ENCODE measurements around the gene CDK14.

CDK14 gene

GRCh38 chr7:90839316-90839715, 243.2 kb downstream of the CDK14 start:
- Mint-ChIP-seq H3K4me3 (no peak overlapping the region), H3K27ac (no peak overlapping the region), H3K4me1 (ENCODE audit: low read depth) (no peaks in the 10 kb centered on the region), H3K27me3 (no peaks in the 10 kb centered on the region), H3K36me3 (ENCODE audit: low read depth) (peaks cover 5% of the 10 kb centered on the region), H3K9me3 (peaks cover 12% of the 10 kb centered on the region)

DNA sequence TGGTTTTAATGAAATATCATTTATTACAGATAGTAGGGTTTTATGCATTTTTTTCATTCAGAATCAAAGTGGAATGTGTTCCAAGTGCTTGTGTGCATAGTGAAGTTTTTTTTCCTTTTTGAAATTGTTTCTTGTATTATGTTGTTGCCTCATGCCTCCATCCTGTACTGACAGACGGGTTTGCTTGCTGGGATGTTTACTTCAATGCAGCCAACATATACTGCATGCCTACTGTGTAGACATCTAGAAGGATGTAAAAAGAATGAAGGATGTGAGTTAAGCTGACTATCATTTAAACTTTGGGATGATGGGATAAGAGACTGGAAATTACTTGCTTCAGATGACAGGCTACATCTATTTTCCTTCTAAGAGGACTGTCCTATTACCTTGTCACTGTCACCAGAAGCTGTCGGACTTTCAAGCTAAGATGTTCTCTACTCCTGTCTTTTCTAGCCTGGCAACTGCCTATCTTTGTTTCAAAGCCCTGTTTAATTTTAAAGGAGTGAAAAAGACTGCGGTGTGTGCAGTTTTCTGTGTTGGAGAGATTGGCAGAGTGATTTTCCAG, 243.7 kb downstream of the CDK14 start:
- no peak overlapping the region for H3K27ac Mint-ChIP-seq
- no peaks in the 10 kb centered on the region for H3K27me3 Mint-ChIP-seq
- H3K4me3 Mint-ChIP-seq = no peak overlapping the region
- H3K9me3 Mint-ChIP-seq = peaks cover 12% of the 10 kb centered on the region
- H3K36me3 Mint-ChIP-seq (ENCODE audit: low read depth) = peaks cover 5% of the 10 kb centered on the region
- H3K4me1 Mint-ChIP-seq (ENCODE audit: low read depth) = no peaks in the 10 kb centered on the region

- Mint-ChIP-seq H3K9me3 (peaks cover 12% of the 10 kb centered on the region), H3K4me3 (no peak overlapping the region), H3K27me3 (no peaks in the 10 kb centered on the region), H3K27ac (no peak overlapping the region), H3K36me3 (ENCODE audit: low read depth) (peaks cover 5% of the 10 kb centered on the region), H3K4me1 (ENCODE audit: low read depth) (no peaks in the 10 kb centered on the region)
These were observed 245.8 kb downstream of the CDK14 start for GRCh38 chr7:90841759-90842429.

DNA sequence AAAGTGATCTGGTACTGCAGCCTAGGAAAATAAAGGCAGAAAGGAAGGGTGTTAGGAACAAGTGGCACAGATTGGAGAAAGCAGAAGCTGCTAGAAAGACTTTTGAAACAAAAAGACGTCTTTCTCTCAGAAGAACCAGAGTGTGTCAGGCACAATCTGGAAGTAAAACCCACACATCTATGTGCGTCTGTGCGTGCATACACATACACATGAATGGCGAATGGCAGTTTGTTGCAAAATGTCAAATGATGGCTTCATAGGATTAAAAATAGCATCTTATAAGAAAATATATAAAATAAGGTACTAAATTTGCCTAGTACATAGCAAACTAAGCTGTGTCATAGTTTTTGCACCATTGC, 246.3 kb downstream of the CDK14 start:
- Mint-ChIP-seq H3K9me3 (peaks cover 12% of the 10 kb centered on the region), H3K27ac (no peak overlapping the region), H3K27me3 (no peaks in the 10 kb centered on the region), H3K36me3 (ENCODE audit: low read depth) (peaks cover 5% of the 10 kb centered on the region), H3K4me1 (ENCODE audit: low read depth) (no peaks in the 10 kb centered on the region), H3K4me3 (no peak overlapping the region)

GRCh38 chr7:90843472-90843871, 247.4 kb downstream of the CDK14 start:
- peaks cover 8% of the 10 kb centered on the region for H3K9me3 Mint-ChIP-seq
- no peaks in the 10 kb centered on the region for H3K27me3 Mint-ChIP-seq
- H3K36me3 Mint-ChIP-seq (ENCODE audit: low read depth) = peaks cover 5% of the 10 kb centered on the region
- H3K4me3 Mint-ChIP-seq = no peak overlapping the region
- H3K4me1 Mint-ChIP-seq (ENCODE audit: low read depth) = no peaks in the 10 kb centered on the region
- H3K27ac Mint-ChIP-seq = no peak overlapping the region

- H3K36me3 Mint-ChIP-seq (ENCODE audit: low read depth) = no peaks in the 10 kb centered on the region
- no peak overlapping the region for H3K27ac Mint-ChIP-seq
- H3K9me3 Mint-ChIP-seq = peaks cover 3% of the 10 kb centered on the region
- no peaks in the 10 kb centered on the region for H3K4me1 Mint-ChIP-seq (ENCODE audit: low read depth)
- H3K4me3 Mint-ChIP-seq = no peak overlapping the region
- H3K27me3 Mint-ChIP-seq = no peaks in the 10 kb centered on the region
These were observed 248.3 kb downstream of the CDK14 start for GRCh38 chr7:90844421-90844820.

DNA sequence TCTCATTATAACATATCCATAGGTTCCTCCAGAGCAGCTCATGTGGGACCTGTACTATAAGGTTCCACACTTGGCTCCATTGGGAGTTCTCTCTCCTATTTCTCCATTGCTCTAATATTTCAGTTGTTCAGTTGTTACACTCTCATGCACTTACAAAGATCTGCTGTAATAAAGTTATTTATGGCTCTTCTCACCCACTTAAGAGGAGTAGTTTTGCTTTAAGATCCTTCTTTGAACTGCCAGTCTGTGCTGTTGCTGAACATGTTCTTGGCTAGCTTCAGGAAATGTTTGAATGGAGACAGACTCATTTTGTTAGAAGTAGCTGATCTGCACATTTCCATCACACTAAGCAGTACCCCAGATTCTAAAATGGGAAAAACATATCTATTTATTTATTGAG, 250.1 kb downstream of the CDK14 start:
- Mint-ChIP-seq H3K27me3 (no peaks in the 10 kb centered on the region), H3K4me3 (no peak overlapping the region), H3K4me1 (ENCODE audit: low read depth) (no peaks in the 10 kb centered on the region), H3K9me3 (peaks cover 3% of the 10 kb centered on the region), H3K27ac (no peak overlapping the region), H3K36me3 (ENCODE audit: low read depth) (no peaks in the 10 kb centered on the region)

DNA sequence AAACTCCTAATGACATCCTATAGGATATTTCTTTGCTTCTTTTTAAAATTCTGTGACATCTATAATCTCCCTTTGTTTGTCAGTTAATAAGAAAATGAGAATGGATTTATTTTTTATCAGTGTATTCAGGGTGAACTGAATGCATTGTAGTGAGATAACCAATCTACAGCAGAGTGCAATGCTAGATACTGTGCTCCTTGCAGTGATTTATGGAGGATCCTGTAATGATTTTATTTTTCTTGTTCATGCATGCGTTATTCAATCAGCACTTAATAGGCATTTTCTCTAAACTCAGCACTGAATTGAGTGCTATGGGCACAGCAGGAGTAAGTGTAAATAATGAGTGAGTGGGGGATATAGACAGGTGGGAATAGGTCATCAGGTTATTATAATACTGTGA, 253.9 kb downstream of the CDK14 start:
- H3K4me1 Mint-ChIP-seq (ENCODE audit: low read depth) = no peaks in the 10 kb centered on the region
- H3K36me3 Mint-ChIP-seq (ENCODE audit: low read depth) = no peaks in the 10 kb centered on the region
- peaks cover 3% of the 10 kb centered on the region for H3K9me3 Mint-ChIP-seq
- no peak overlapping the region for H3K4me3 Mint-ChIP-seq
- no peaks in the 10 kb centered on the region for H3K27me3 Mint-ChIP-seq
- H3K27ac Mint-ChIP-seq = no peak overlapping the region

- Mint-ChIP-seq H3K36me3 (ENCODE audit: low read depth) (no peaks in the 10 kb centered on the region), H3K4me1 (ENCODE audit: low read depth) (no peaks in the 10 kb centered on the region), H3K4me3 (no peak overlapping the region), H3K27me3 (no peaks in the 10 kb centered on the region), H3K9me3 (peaks cover 3% of the 10 kb centered on the region), H3K27ac (no peak overlapping the region)
These were observed 254.3 kb downstream of the CDK14 start for GRCh38 chr7:90850471-90850870.

GRCh38 chr7:90853205-90853604, 257.1 kb downstream of the CDK14 start:
- Mint-ChIP-seq H3K27ac (no peak overlapping the region), H3K9me3 (peaks cover 3% of the 10 kb centered on the region), H3K4me1 (ENCODE audit: low read depth) (no peaks in the 10 kb centered on the region), H3K27me3 (no peaks in the 10 kb centered on the region), H3K4me3 (no peak overlapping the region), H3K36me3 (ENCODE audit: low read depth) (no peaks in the 10 kb centered on the region)

DNA sequence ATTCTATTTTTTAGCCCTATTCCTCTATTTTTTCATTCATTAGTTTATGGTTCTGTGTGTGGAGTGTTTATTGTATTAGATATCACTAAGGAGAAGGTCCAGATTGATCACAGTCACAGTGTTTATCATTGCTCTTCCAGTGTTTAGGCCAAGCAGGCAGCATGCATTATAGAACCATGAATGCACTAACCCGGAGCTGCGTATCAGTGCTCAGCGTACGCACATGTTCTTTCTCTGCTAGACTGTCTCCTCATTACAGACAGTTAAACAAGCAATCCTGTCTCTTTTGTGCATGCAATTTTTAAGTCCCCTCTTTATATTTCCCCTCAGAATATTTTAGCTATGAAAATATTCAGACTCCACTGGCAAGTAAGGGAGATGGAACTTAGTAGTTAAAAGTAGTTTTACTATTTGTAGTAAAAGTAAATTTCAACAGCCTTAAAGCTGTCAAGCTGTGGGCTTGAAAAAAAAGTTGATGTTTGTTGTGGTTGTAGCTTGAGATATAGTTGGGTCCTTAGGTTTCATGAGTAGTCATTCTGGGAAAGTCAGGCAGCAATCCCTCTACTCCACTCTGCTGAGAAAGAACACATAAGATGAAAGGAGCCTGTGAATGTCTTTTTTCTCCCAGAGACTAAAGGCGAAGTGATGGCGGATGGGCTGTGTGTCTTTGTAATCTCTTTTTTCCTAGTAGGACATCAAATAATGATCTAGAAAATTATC, 260.4 kb downstream of the CDK14 start:
- H3K36me3 Mint-ChIP-seq (ENCODE audit: low read depth) = no peaks in the 10 kb centered on the region
- no peak overlapping the region for H3K4me3 Mint-ChIP-seq
- H3K27ac Mint-ChIP-seq = no peak overlapping the region
- no peaks in the 10 kb centered on the region for H3K27me3 Mint-ChIP-seq
- H3K4me1 Mint-ChIP-seq (ENCODE audit: low read depth) = no peaks in the 10 kb centered on the region
- no peaks in the 10 kb centered on the region for H3K9me3 Mint-ChIP-seq

- no peaks in the 10 kb centered on the region for H3K27me3 Mint-ChIP-seq
- H3K4me3 Mint-ChIP-seq = no peak overlapping the region
- no peaks in the 10 kb centered on the region for H3K9me3 Mint-ChIP-seq
- H3K36me3 Mint-ChIP-seq (ENCODE audit: low read depth) = no peaks in the 10 kb centered on the region
- no peak overlapping the region for H3K27ac Mint-ChIP-seq
- H3K4me1 Mint-ChIP-seq (ENCODE audit: low read depth) = no peaks in the 10 kb centered on the region
These were observed 261.5 kb downstream of the CDK14 start for GRCh38 chr7:90857603-90858002.

- H3K9me3 Mint-ChIP-seq = no peaks in the 10 kb centered on the region
- H3K36me3 Mint-ChIP-seq (ENCODE audit: low read depth) = no peaks in the 10 kb centered on the region
- no peaks in the 10 kb centered on the region for H3K4me1 Mint-ChIP-seq (ENCODE audit: low read depth)
- H3K4me3 Mint-ChIP-seq = no peak overlapping the region
- no peaks in the 10 kb centered on the region for H3K27me3 Mint-ChIP-seq
- no peak overlapping the region for H3K27ac Mint-ChIP-seq
These were observed 262.4 kb downstream of the CDK14 start for GRCh38 chr7:90858546-90858945.

- Mint-ChIP-seq H3K27ac (no peak overlapping the region), H3K27me3 (no peaks in the 10 kb centered on the region), H3K4me3 (no peak overlapping the region)
These were observed 263.4 kb downstream of the CDK14 start for GRCh38 chr7:90859521-90859920.

GRCh38 chr7:90864088-90864487, 268.0 kb downstream of the CDK14 start:
- no peak overlapping the region for H3K4me3 Mint-ChIP-seq
- no peaks in the 10 kb centered on the region for H3K36me3 Mint-ChIP-seq (ENCODE audit: low read depth)
- H3K27ac Mint-ChIP-seq = no peak overlapping the region
- H3K4me1 Mint-ChIP-seq (ENCODE audit: low read depth) = no peaks in the 10 kb centered on the region
- H3K27me3 Mint-ChIP-seq = no peaks in the 10 kb centered on the region
- peaks cover 3% of the 10 kb centered on the region for H3K9me3 Mint-ChIP-seq

More at GRCh38 chr7:90859521-90859920, 263.4 kb downstream of the CDK14 start:
- no peaks in the 10 kb centered on the region for H3K9me3 Mint-ChIP-seq
- H3K4me1 Mint-ChIP-seq (ENCODE audit: low read depth) = no peaks in the 10 kb centered on the region
- H3K36me3 Mint-ChIP-seq (ENCODE audit: low read depth) = no peaks in the 10 kb centered on the region

All from stimulated activated naive CD8-positive, alpha-beta T cell treated with anti-CD3 and anti-CD28 coated beads, Interleukin-15, Interleukin-2, amounts not matched to agents 100 ng/mL and 50 ng/mL, for 24 hours (primary cell).